GM21737 (cell line): ENCODE data around the gene ZBTB7A.

Experiments used
- ATAC-seq: cut with Tn5 transposase; IDR thresholded peaks from one replicate; pipeline ENCODE4 v1.9.1; 2021; ENCODE audit warnings: mild to moderate bottlenecking, moderate library complexity; ENCODE audit not compliant: unreplicated experiment

ZBTB7A gene

GRCh38 chr19:4038661-4039423 lies 27.9 kb downstream of the ZBTB7A start:
- no peak for ATAC-seq

GRCh38 chr19:4038057-4038456 lies 28.6 kb downstream of the ZBTB7A start:
- no peak for ATAC-seq

GRCh38 chr19:4037301-4037949 lies 29.3 kb downstream of the ZBTB7A start:
- no peak for ATAC-seq

- no peak for ATAC-seq
These were observed 30.0 kb downstream of the ZBTB7A start for GRCh38 chr19:4036576-4037300.

- ATAC-seq = no peak
These were observed 31.1 kb downstream of the ZBTB7A start for GRCh38 chr19:4035582-4035981.

GRCh38 chr19:4035018-4035566 lies 31.6 kb downstream of the ZBTB7A start:
- ATAC-seq = no peak

GRCh38 chr19:4034048-4035017 lies 32.4 kb downstream of the ZBTB7A start:
- no peak for ATAC-seq

- ATAC-seq = no peak
These were observed 33.4 kb downstream of the ZBTB7A start for GRCh38 chr19:4033028-4033956.

GRCh38 chr19:4032436-4032835 lies 34.3 kb downstream of the ZBTB7A start:
- ATAC-seq = no peak

GRCh38 chr19:4031420-4031819 lies 35.3 kb downstream of the ZBTB7A start:
- no peak for ATAC-seq

GRCh38 chr19:4030981-4031380 lies 35.7 kb downstream of the ZBTB7A start:
- no peak for ATAC-seq

- ATAC-seq = no peak
These were observed 36.1 kb downstream of the ZBTB7A start for GRCh38 chr19:4030552-4030951.

GRCh38 chr19:4029247-4029614 lies 37.5 kb downstream of the ZBTB7A start:
- ATAC-seq = no peak

- no peak for ATAC-seq
These were observed 38.1 kb downstream of the ZBTB7A start for GRCh38 chr19:4028334-4029246.

- ATAC-seq = no peak
These were observed 39.6 kb downstream of the ZBTB7A start for GRCh38 chr19:4027146-4027545.

- ATAC-seq = no peak
These were observed 41.4 kb downstream of the ZBTB7A start for GRCh38 chr19:4025317-4025716.

- ATAC-seq = no peak
These were observed 42.9 kb downstream of the ZBTB7A start for GRCh38 chr19:4023600-4024398.

GRCh38 chr19:4019578-4019977 lies 47.1 kb downstream of the ZBTB7A start:
- ATAC-seq = no peak
